H1 (cell line): ENCODE results near the gene OTUB1.

Experiments
- CBX5 ChIP-seq: fragments of 300-800, 300-1000 bp; sonication (generic); IDR thresholded peaks from 2 replicates; pipeline ENCODE4 v1.7.1; 2016; ENCODE audit warnings: antibody characterized with exemption, low read length, low read depth
- CEBPB ChIP-seq: IDR thresholded peaks from 2 replicates; pipeline ENCODE4 v1.6.1; 2012; ENCODE audit warnings: low read depth, low read length
- CTCF ChIP-seq, 3 experiments: IDR thresholded peaks; 1 replicate in 2 of 3; 2 replicates in 1 of 3; pipeline versions ENCODE4 v1.5.1 to v1.6.1; 2011; ENCODE audit warnings: low read length in 3 of 3, mild to moderate bottlenecking in 3 of 3, inconsistent platforms in 2 of 3, low read depth in 1 of 3, moderate library complexity in 1 of 3; ENCODE audit not compliant: insufficient read depth in 1 of 3; ENCODE audit errors: control extremely low read depth in 1 of 3
- EP300 ChIP-seq, 2 experiments: IDR thresholded peaks; 1 replicate in 1 of 2; 2 replicates in 1 of 2; pipeline ENCODE4 v1.6.1; 2011 to 2012; ENCODE audit warnings: low read depth in 2 of 2, low read length in 2 of 2, mild to moderate bottlenecking in 2 of 2, borderline replicate concordance in 1 of 2, inconsistent platforms in 1 of 2, moderate library complexity in 1 of 2
- HDAC2 ChIP-seq, 2 experiments: fragments of 300-600 bp in 1 of 2; sonication (generic) in 1 of 2; IDR thresholded peaks; 2 replicates each; pipeline ENCODE4 v1.6.1; 2011 to 2012; ENCODE audit warnings: low read depth in 2 of 2, low read length in 2 of 2, mild to moderate bottlenecking in 2 of 2, moderate library complexity in 2 of 2, borderline replicate concordance in 1 of 2, inconsistent platforms in 1 of 2
- HDAC6 ChIP-seq: IDR thresholded peaks from one replicate; pipeline ENCODE4 v1.7.1; 2012; ENCODE audit warnings: low read depth, mild to moderate bottlenecking, inconsistent platforms, low read length, moderate library complexity
- POLR2A ChIP-seq, 2 experiments: IDR thresholded peaks; 1 replicate in 1 of 2; 2 replicates in 1 of 2; pipeline ENCODE4 v1.6.1; 2011; ENCODE audit warnings: low read depth in 2 of 2, low read length in 2 of 2, mild to moderate bottlenecking in 2 of 2; ENCODE audit errors: control extremely low read depth in 1 of 2
- TAF1 ChIP-seq: IDR thresholded peaks from 2 replicates; pipeline ENCODE4 v1.6.1; 2011; ENCODE audit warnings: mild to moderate bottlenecking, low read depth, low read length
- TEAD4 ChIP-seq: IDR thresholded peaks from 2 replicates; pipeline ENCODE4 v1.6.1; 2012; ENCODE audit warnings: low read depth, low read length, inconsistent platforms, mixed read lengths
- USF2 ChIP-seq: IDR thresholded peaks from 2 replicates; pipeline ENCODE4 v1.6.1; 2011; ENCODE audit warnings: low read length, improper control_type of control experiment

DNA sequence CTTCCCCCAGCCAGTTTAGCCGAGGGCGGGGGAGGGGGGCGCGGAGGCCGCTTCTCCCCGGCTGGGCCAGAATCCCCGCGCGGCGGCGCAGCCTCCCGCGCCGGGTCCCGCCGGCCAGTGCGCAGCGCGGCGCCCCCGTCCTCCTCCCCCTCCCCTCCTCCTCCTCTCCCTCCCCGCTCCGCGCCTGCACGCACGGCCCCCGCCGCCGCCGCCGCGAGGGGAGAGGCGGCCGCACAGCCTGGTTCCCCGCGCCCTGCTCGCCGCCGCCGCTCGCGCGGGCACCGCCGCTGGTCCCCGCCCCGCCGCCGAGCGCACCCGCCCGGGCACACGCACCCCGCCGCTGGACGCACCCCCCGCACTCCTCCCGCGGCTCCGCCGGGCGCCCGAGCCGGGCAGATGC lies 49.3 kb downstream of the OTUB1 start, which contains the start of gene FLRT1:
- no peak for TF ChIP-seq EP300 (IDR thresholded peaks at IDR 0.05; ENCODE audit: borderline replicate concordance in 1 of 2, low read depth in 2 of 2, low read length in 2 of 2)
- no peak for TF ChIP-seq CTCF (IDR thresholded peaks at IDR 0.05; ENCODE audit: control extremely low read depth in 1 of 3, insufficient read depth in 1 of 3, low read depth in 1 of 3, low read length in 3 of 3)
- TF ChIP-seq CEBPB, result no peak
- no peak for TF ChIP-seq USF2
- no peak for TF ChIP-seq TAF1
- TF ChIP-seq HDAC2 (IDR thresholded peaks at IDR 0.05; ENCODE audit: borderline replicate concordance in 1 of 2, low read depth in 2 of 2, low read length in 2 of 2), result no peak
- TF ChIP-seq CBX5, result no peak
- TF ChIP-seq POLR2A (IDR thresholded peaks at IDR 0.05; ENCODE audit: control extremely low read depth in 1 of 2, low read depth in 2 of 2, low read length in 2 of 2), result no peak
- TF ChIP-seq HDAC6, result no peak
- no peak for TF ChIP-seq TEAD4
